GM23338 (cell line): ENCODE measurements around the gene WEE2. TPM values are rescaled to one million over a fixed set of nuclear protein-coding genes. Genes with fewer than 3 reads are reported as not detected.

Experiments
- ATAC-seq: fragments of 200-7000 bp; cut with Tn5 transposase; 3 replicates; pipeline ENCODE4 v1.9.1; 2020
- DNase-seq: peaks from one replicate; pipeline ENCODE4 v3.0.0-alpha.2; 2015; ENCODE audit warnings: low spot score
- H2AFZ ChIP-seq: fragments of 200-600 bp; sonication (generic); 2 replicates; pipeline ENCODE4 v1.8.0; 2016; ENCODE audit warnings: antibody characterized with exemption, mild to moderate bottlenecking, moderate library complexity
- H3F3A ChIP-seq: fragments of 200-600 bp; sonication (generic); replicated peaks from 2 replicates; pipeline ENCODE4 v1.8.0; 2017; ENCODE audit warnings: antibody characterized with exemption, mixed run types, low read depth
- H3K27ac ChIP-seq: fragments of 200-600 bp; sonication (generic); 2 replicates; pipeline ENCODE4 v1.6.1; 2016; ENCODE audit warnings: low read depth
- H3K27me3 ChIP-seq: fragments of 200-600 bp; sonication (generic); 2 replicates; pipeline ENCODE4 v1.8.0; 2016; ENCODE audit warnings: mild to moderate bottlenecking, mixed run types, moderate library complexity; ENCODE audit not compliant: insufficient read depth
- H3K36me3 ChIP-seq: fragments of 200-600 bp; sonication (generic); 2 replicates; pipeline ENCODE4 v1.8.0; 2016; ENCODE audit warnings: mild to moderate bottlenecking; ENCODE audit not compliant: insufficient read depth
- H3K4me1 ChIP-seq: fragments of 200-600 bp; sonication (generic); 2 replicates; pipeline ENCODE4 v1.8.0; 2016; ENCODE audit warnings: mild to moderate bottlenecking, moderate library complexity; ENCODE audit not compliant: insufficient read depth
- H3K4me2 ChIP-seq: fragments of 200-600 bp; sonication (generic); 2 replicates; pipeline ENCODE4 v1.7.1; 2017; ENCODE audit warnings: mixed run types
- H3K4me3 ChIP-seq: fragments of 200-600 bp; sonication (generic); 2 replicates; pipeline ENCODE4 v1.6.1; 2016; ENCODE audit warnings: mixed run types
- H3K79me2 ChIP-seq: fragments of 200-600 bp; sonication (generic); replicated peaks from 2 replicates; pipeline ENCODE4 v1.8.0; 2017; ENCODE audit warnings: mild to moderate bottlenecking; ENCODE audit not compliant: insufficient read depth
- H3K9me2 ChIP-seq: fragments of 200-600 bp; sonication (generic); 2 replicates; pipeline ENCODE4 v1.8.0; 2017; ENCODE audit not compliant: insufficient read depth
- H4K20me1 ChIP-seq: fragments of 200-600 bp; sonication (generic); replicated peaks from 2 replicates; pipeline ENCODE4 v1.8.0; 2017; ENCODE audit warnings: mild to moderate bottlenecking; ENCODE audit not compliant: insufficient read depth
- H3K27ac Mint-ChIP-seq: 2 replicates; pipeline ENCODE4 v1.8.0; 2020; ENCODE audit warnings: inconsistent platforms, mild to moderate bottlenecking, moderate library complexity, mixed read lengths
- H3K27me3 Mint-ChIP-seq: 3 replicates; pipeline ENCODE4 v1.8.0; 2022; ENCODE audit warnings: low read depth, mild to moderate bottlenecking, moderate library complexity, mixed read lengths, inconsistent platforms; ENCODE audit not compliant: insufficient read depth, poor library complexity
- H3K36me3 Mint-ChIP-seq: 3 replicates; pipeline ENCODE4 v1.8.0; 2021; ENCODE audit warnings: low read depth, mild to moderate bottlenecking, inconsistent platforms, moderate library complexity, mixed read lengths
- H3K4me1 Mint-ChIP-seq: 3 replicates; pipeline ENCODE4 v1.8.0; 2020; ENCODE audit warnings: mild to moderate bottlenecking, inconsistent platforms, mixed read lengths
- H3K4me3 Mint-ChIP-seq: 3 replicates; pipeline ENCODE4 v1.8.0; 2021; ENCODE audit warnings: moderate library complexity, mild to moderate bottlenecking, inconsistent platforms, mixed read lengths
- H3K9me3 Mint-ChIP-seq: 3 replicates; pipeline ENCODE4 v1.8.0; 2020; ENCODE audit warnings: moderate library complexity, mild to moderate bottlenecking, inconsistent platforms, mixed read lengths
- CREB1 ChIP-seq: fragments of 250-450 bp; sonication (Bioruptor Pico); IDR thresholded peaks from 2 replicates; pipeline ENCODE4 v1.5.0; 2020; ENCODE audit warnings: low read depth, mild to moderate bottlenecking, moderate library complexity
- EZH2 ChIP-seq: fragments of 200-600 bp; sonication (generic); IDR thresholded peaks from one replicate; pipeline ENCODE4 v1.8.0; 2017; ENCODE audit warnings: antibody characterized with exemption, mild to moderate bottlenecking, low read depth; ENCODE audit not compliant: unreplicated experiment
- EZH2phosphoT487 ChIP-seq: fragments of 200-600 bp; sonication (generic); IDR thresholded peaks from one replicate; pipeline ENCODE4 v1.8.1; 2018; ENCODE audit warnings: antibody characterized with exemption; ENCODE audit not compliant: unreplicated experiment
- POLR2AphosphoS5 ChIP-seq: IDR thresholded peaks from 2 replicates; pipeline ENCODE4 v1.6.1; 2016; ENCODE audit warnings: antibody characterized with exemption, low read depth
- STAT1 ChIP-seq: IDR thresholded peaks from one replicate; pipeline ENCODE4 v1.6.1; 2016; ENCODE audit warnings: antibody characterized with exemption; ENCODE audit not compliant: unreplicated experiment
- ZNF331 ChIP-seq: fragments of 250-450 bp; sonication (Bioruptor Pico); IDR thresholded peaks from 2 replicates; pipeline ENCODE4 v1.5.0; 2020; ENCODE audit warnings: low read depth, mild to moderate bottlenecking, moderate library complexity
- polyA plus RNA-seq: library from polyadenylated mRNA; unstranded; fragments of >200 nt; fragmentation: Nextera tagmentation; extraction: Ambion mirVana; gene quantifications from 2 replicates; pipeline ENCODE4 v1.2.1, GENCODE V29; 2016
- total RNA-seq: library from RNA; depleted of rRNA; stranded (reverse); fragments of >200 nt; shearing (Covaris generic); gene quantifications from 2 replicates; pipeline ENCODE4 v1.2.3, GENCODE V29; 2014
- TF ChIP-seq, protein P1 (sequence below), 2 experiments: fragments of 200-600 bp in 1 of 2; sonication (generic) in 1 of 2; conservative IDR thresholded peaks; 2 replicates each; pipeline versions ENCODE4 v1.5.1 to v1.6.1; 2016 to 2017; ENCODE audit warnings: antibody characterized with exemption in 2 of 2, low read depth in 2 of 2, mild to moderate bottlenecking in 2 of 2, moderate library complexity in 1 of 2

The WEE2 gene
- total and polyA plus RNA-seq, 2 experiments from 2014 or later: not detected

DNA sequence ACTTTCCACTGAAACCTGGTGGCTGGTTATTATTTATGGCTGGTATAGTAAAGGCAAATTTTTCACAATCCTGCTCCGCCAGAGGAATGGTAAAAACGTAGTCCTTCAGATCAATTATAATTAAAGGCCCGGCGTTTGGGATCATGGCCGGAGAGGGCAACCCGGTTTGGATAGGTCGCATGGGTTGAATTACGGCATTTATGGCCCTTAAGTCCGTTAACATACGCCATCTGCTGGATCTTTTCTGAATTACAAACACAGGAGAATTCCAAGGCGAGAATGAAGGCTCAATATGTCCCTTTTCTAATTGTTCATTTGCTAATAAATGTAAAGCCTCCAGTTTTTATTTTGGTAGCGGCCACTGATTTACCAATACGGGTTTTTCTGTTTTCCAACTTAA, 44.5 kb downstream of the WEE2 start:
- DNase-seq (peak; percentile 83), ATAC-seq (no peak)
- TF ChIP-seq STAT1 (no peak), ZNF331 (CRISPR knock-in tag) (no peak)
- TF ChIP-seq, protein P1, sequence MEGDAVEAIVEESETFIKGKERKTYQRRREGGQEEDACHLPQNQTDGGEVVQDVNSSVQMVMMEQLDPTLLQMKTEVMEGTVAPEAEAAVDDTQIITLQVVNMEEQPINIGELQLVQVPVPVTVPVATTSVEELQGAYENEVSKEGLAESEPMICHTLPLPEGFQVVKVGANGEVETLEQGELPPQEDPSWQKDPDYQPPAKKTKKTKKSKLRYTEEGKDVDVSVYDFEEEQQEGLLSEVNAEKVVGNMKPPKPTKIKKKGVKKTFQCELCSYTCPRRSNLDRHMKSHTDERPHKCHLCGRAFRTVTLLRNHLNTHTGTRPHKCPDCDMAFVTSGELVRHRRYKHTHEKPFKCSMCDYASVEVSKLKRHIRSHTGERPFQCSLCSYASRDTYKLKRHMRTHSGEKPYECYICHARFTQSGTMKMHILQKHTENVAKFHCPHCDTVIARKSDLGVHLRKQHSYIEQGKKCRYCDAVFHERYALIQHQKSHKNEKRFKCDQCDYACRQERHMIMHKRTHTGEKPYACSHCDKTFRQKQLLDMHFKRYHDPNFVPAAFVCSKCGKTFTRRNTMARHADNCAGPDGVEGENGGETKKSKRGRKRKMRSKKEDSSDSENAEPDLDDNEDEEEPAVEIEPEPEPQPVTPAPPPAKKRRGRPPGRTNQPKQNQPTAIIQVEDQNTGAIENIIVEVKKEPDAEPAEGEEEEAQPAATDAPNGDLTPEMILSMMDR (conservative IDR thresholded peaks at IDR 0.05; ENCODE audit: low read depth in 2 of 2): peak; percentile 57 to 67
- H4K20me1 ChIP-seq: peaks cover 5% of the 10 kb centered on the region; the same call in 1 of the 2 replicates
- H3K4me3 Mint-ChIP-seq: no peak overlapping the region
- H3K27me3 Mint-ChIP-seq: peaks cover 2% of the 10 kb centered on the region
- H3F3A ChIP-seq: no peaks in the 10 kb centered on the region; the same call in 1 of the 2 replicates
- no peaks in the 10 kb centered on the region for H3K4me1 Mint-ChIP-seq
- peaks cover 30% of the 10 kb centered on the region for H3K9me3 Mint-ChIP-seq
- no peaks in the 10 kb centered on the region for H3K9me2 ChIP-seq
- no peak overlapping the region for H3K4me2 ChIP-seq
- H3K79me2 ChIP-seq: peaks cover 8% of the 10 kb centered on the region; the same call in 1 of the 2 replicates
- no peak overlapping the region for H3K27ac ChIP-seq
- H2AFZ ChIP-seq: no peak overlapping the region
- no peaks in the 10 kb centered on the region for H3K4me1 ChIP-seq
- peaks cover 69% of the 10 kb centered on the region for H3K36me3 ChIP-seq
- peaks cover 99% of the 10 kb centered on the region for H3K36me3 Mint-ChIP-seq
- H3K27me3 ChIP-seq: no peaks in the 10 kb centered on the region
- H3K27ac Mint-ChIP-seq: no peak overlapping the region
- H3K4me3 ChIP-seq: no peak overlapping the region

DNA sequence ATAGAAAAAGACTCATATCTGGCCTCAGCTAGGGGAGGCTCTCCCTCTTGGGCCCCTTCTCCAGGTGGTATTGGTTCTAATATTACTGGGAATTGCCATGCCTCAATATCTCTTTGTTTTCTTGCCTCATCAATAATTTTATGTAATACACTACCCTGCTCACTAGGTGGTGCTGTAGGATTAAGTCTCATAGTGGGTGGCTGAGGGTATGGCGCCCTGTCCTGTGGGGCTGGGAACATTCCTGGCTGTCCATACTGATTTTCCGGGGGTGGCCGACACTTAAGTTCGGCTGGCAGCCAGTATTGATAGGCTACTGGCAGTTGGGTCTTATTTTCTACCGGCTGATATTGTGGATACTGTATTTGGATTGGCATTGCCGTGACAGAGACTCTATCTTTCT, 46.8 kb downstream of the WEE2 start:
- H2AFZ ChIP-seq: no peak overlapping the region
- H3K36me3 ChIP-seq: peaks cover 57% of the 10 kb centered on the region
- TF ChIP-seq EZH2phosphoT487 (no peak), EZH2 (no peak)
- TF ChIP-seq, protein P1 (conservative IDR thresholded peaks at IDR 0.05; ENCODE audit: low read depth in 2 of 2): peak; percentile 67 to 80
- Mint-ChIP-seq H3K27ac (no peak overlapping the region; the same call in 1 of the 2 replicates), H3K36me3 (peaks cover 99% of the 10 kb centered on the region), H3K4me1 (no peaks in the 10 kb centered on the region), H3K9me3 (peaks cover 28% of the 10 kb centered on the region), H3K4me3 (no peak overlapping the region), H3K27me3 (peaks cover 2% of the 10 kb centered on the region)
- no peak overlapping the region for H3K27ac ChIP-seq
- H3K27me3 ChIP-seq: no peaks in the 10 kb centered on the region
- DNase-seq: peak; percentile 86
- peak; percentile 62 for ATAC-seq
- H4K20me1 ChIP-seq: peaks cover 2% of the 10 kb centered on the region; the same call in 1 of the 2 replicates
- H3K9me2 ChIP-seq: no peaks in the 10 kb centered on the region
- H3F3A ChIP-seq: no peaks in the 10 kb centered on the region; the same call in 1 of the 2 replicates
- H3K79me2 ChIP-seq: peaks cover 8% of the 10 kb centered on the region; the same call in 1 of the 2 replicates
- H3K4me1 ChIP-seq: no peaks in the 10 kb centered on the region
- H3K4me2 ChIP-seq: no peak overlapping the region
- no peak overlapping the region for H3K4me3 ChIP-seq

DNA sequence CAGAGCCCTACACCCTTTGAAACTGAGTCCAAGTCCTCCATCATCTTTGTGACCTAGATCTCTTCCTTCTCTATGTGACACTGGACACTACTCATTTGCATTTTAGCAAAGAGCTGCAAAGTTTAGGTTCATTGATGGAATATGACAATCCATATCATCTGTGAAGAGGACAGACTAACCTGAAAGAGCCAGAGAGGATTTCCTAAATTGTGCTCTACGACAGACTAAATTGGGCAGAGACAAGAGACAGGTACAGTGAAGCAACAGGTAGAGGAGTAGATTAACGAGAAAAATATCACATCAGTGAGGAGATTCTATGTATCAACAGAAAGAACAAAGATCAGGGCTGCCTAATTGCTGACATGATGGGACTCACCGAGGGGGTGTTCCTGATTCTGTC, 55.6 kb downstream of the WEE2 start, which contains the start of gene TAS2R3:
Gene TAS2R3 (plus strand): TSS at position 301 of the 400 bp plus-strand sequence. CDS start 62 bp downstream, at position 363.
- no peaks in the 10 kb centered on the region for H3K4me1 ChIP-seq
- Mint-ChIP-seq H3K36me3 (peaks cover 36% of the 10 kb centered on the region), H3K9me3 (no peaks in the 10 kb centered on the region), H3K4me3 (no peak within 1 kb of the TSS), H3K27me3 (no peaks in the 10 kb centered on the region), H3K4me1 (0 out of 3 replicates have a peak, but pooled peaks cover 2% of the 10 kb centered on the region), H3K27ac (no peak within 1 kb of the TSS)
- no peak within 1 kb of the TSS for H3K4me2 ChIP-seq
- H3F3A ChIP-seq: no peaks in the 10 kb centered on the region
- no peak for DNase-seq
- no peak within 1 kb of the TSS for H3K4me3 ChIP-seq
- H3K27me3 ChIP-seq: no peaks in the 10 kb centered on the region
- peaks cover 6% of the 10 kb centered on the region for H3K36me3 ChIP-seq
- H3K79me2 ChIP-seq: no peaks in the 10 kb centered on the region
- no peaks in the 10 kb centered on the region for H3K9me2 ChIP-seq
- no peak within 1 kb of the TSS for H2AFZ ChIP-seq
- 0 out of 2 replicates have a peak, but pooled peaks cover 3% of the 10 kb centered on the region for H4K20me1 ChIP-seq
- H3K27ac ChIP-seq: no peak within 1 kb of the TSS
- ATAC-seq: no peak
- TF ChIP-seq CREB1 (no peak), EZH2 (no peak), POLR2AphosphoS5 (no peak), EZH2phosphoT487 (no peak)
